Suprapubic skin (tissue), 3 donors: ENCODE measurements around the gene LINS1.

Source experiments
- CTCF ChIP-seq, 2 donors: fragments of 200-600 bp in 1 of 2; fragments of 450-650 bp in 1 of 2; sonication (generic) in 1 of 2; IDR thresholded peaks; one replicate each; pipeline ENCODE4 v1.5.1; 2016 to 2019; ENCODE audit warnings: antibody characterized with exemption in 2 of 2, mild to moderate bottlenecking in 1 of 2, moderate library complexity in 1 of 2
- POLR2A ChIP-seq, 2 donors: fragments of 450-650 bp; IDR thresholded peaks; one replicate each; pipeline ENCODE4 v1.6.1; 2017; ENCODE audit warnings: antibody characterized with exemption in 2 of 2, mild to moderate bottlenecking in 2 of 2, moderate library complexity in 2 of 2

- TF ChIP-seq CTCF (IDR thresholded peaks at IDR 0.05) (no peak), POLR2A (IDR thresholded peaks at IDR 0.05) (no peak)
Measured at GRCh38 chr15:100528833-100529428, 73.1 kb downstream of the LINS1 start, which contains the start of gene CERS3.
